ENCODE results near the gene CLCN5. TPM values are rescaled to one million over a fixed set of nuclear protein-coding genes. Genes with fewer than 3 reads are reported as not detected.

The CLCN5 gene
- total RNA-seq (2022) (4.9 and 6.7 TPM in 2 replicates), Bru-seq, nascent RNA (percentile 48 among the genes with signal in this experiment), BruChase-seq, experiment 1, labeled RNA remaining after a 6-hour chase (percentile 54 among the genes with signal in this experiment), BruChase-seq, experiment 2, labeled RNA remaining after a 2-hour chase (percentile 52 among the genes with signal in this experiment)
- long read RNA-seq, partial matches to known transcripts = 0 of 5 reads
- long read RNA-seq, other reads (novel, unspliced or antisense) = 5 of 5 reads

GRCh38 chrX:49922291-49923241, at the start of gene CLCN5:
Gene CLCN5, plus strand, starts transcription at chrX:49922596. Its CDS starts 2,703 bp downstream, at chrX:49925299.
- no peaks in the 10 kb centered on the region for H3K4me1 Mint-ChIP-seq (ENCODE audit: insufficient read depth, unreplicated experiment)
- peaks cover 5% of the 10 kb centered on the region for H3K36me3 Mint-ChIP-seq (ENCODE audit: insufficient read depth, unreplicated experiment)
- H3K27me3 Mint-ChIP-seq (ENCODE audit: insufficient read depth, unreplicated experiment) = peaks cover 30% of the 10 kb centered on the region
- H3K4me3 Mint-ChIP-seq (ENCODE audit: unreplicated experiment) = peak within 1 kb of the TSS; percentile 77
- peak within 1 kb of the TSS; percentile 79 for H3K27ac Mint-ChIP-seq (ENCODE audit: low read depth, unreplicated experiment)
- POLR2A ChIA-PET = interaction anchor here (0.6 to 1.8 kb wide), 7 partner anchors 44 to 1880 kb away, joined by 3 to 9 read pairs (median 4); partner anchors contain the start of gene USP27X
- DNase-seq (ENCODE audit: unreplicated experiment) = peak; percentile 88
- BruUV-seq (replicated peaks) = no TSS peak
- intact Hi-C loops (cut with micrococcal nuclease) = loop anchor here (2.0 kb wide), 1 partner anchor 158 kb away; no protein-coding TSS in a partner anchor
- H3K9me3 Mint-ChIP-seq (ENCODE audit: unreplicated experiment) = no peaks in the 10 kb centered on the region
- CTCF ChIA-PET = interaction anchor here (0.6 to 4.9 kb wide), 5 partner anchors 39 to 1404 kb away, joined by 3 to 38 read pairs (median 3); no protein-coding TSS in a partner anchor
- no peak for TF ChIP-seq CTCF (IDR thresholded peaks at IDR 0.05; ENCODE audit: unreplicated experiment)

GRCh38 chrX:49876750-49877149, 45.6 kb upstream of the CLCN5 start:
- no TSS peak for BruUV-seq (replicated peaks)
- H3K27me3 Mint-ChIP-seq (ENCODE audit: insufficient read depth, unreplicated experiment) = peaks cover 12% of the 10 kb centered on the region
- H3K36me3 Mint-ChIP-seq (ENCODE audit: insufficient read depth, unreplicated experiment) = no peaks in the 10 kb centered on the region
- DNase-seq (ENCODE audit: unreplicated experiment) = peak; percentile 54
- no peak overlapping the region for H3K27ac Mint-ChIP-seq (ENCODE audit: low read depth, unreplicated experiment)
- TF ChIP-seq CTCF (IDR thresholded peaks at IDR 0.05; ENCODE audit: unreplicated experiment) = peak; percentile 39
- no peaks in the 10 kb centered on the region for H3K9me3 Mint-ChIP-seq (ENCODE audit: unreplicated experiment)
- ChIA-PET CTCF (interaction anchor here (0.5 to 2.0 kb wide), 12 partner anchors 11 to 1250 kb away, joined by 3 to 7 read pairs (median 4); no protein-coding TSS in a partner anchor), POLR2A (interaction anchor here (0.6 to 0.7 kb wide), 2 partner anchors 614 to 687 kb away, joined by 3 read pairs; no protein-coding TSS in a partner anchor)
- H3K4me1 Mint-ChIP-seq (ENCODE audit: insufficient read depth, unreplicated experiment) = peaks cover 4% of the 10 kb centered on the region
- intact Hi-C loops (cut with micrococcal nuclease) = loop anchor here (5.0 kb wide), 1 partner anchor 684 kb away; no protein-coding TSS in a partner anchor
- H3K4me3 Mint-ChIP-seq (ENCODE audit: unreplicated experiment) = no peak overlapping the region

GRCh38 chrX:49877397-49878101, 44.8 kb upstream of the CLCN5 start:
- Mint-ChIP-seq H3K4me3 (ENCODE audit: unreplicated experiment) (no peak overlapping the region), H3K4me1 (ENCODE audit: insufficient read depth, unreplicated experiment) (peaks cover 4% of the 10 kb centered on the region), H3K36me3 (ENCODE audit: insufficient read depth, unreplicated experiment) (no peaks in the 10 kb centered on the region), H3K27me3 (ENCODE audit: insufficient read depth, unreplicated experiment) (peaks cover 11% of the 10 kb centered on the region), H3K27ac (ENCODE audit: low read depth, unreplicated experiment) (no peak overlapping the region), H3K9me3 (ENCODE audit: unreplicated experiment) (no peaks in the 10 kb centered on the region)
- ChIA-PET POLR2A (interaction anchor here (0.6 to 2.2 kb wide), 3 partner anchors 45 to 688 kb away, joined by 3 to 9 read pairs (median 3); partner anchors contain the start of gene CLCN5), CTCF (interaction anchor here (0.7 to 2.0 kb wide), 8 partner anchors 12 to 684 kb away, joined by 3 to 7 read pairs (median 4); no protein-coding TSS in a partner anchor)
- TF ChIP-seq CTCF (IDR thresholded peaks at IDR 0.05; ENCODE audit: unreplicated experiment) = no peak
- DNase-seq (ENCODE audit: unreplicated experiment) = no peak
- intact Hi-C loops (cut with micrococcal nuclease) = loop anchor here (5.0 kb wide), 1 partner anchor 685 kb away; no protein-coding TSS in a partner anchor
- BruUV-seq (replicated peaks) = no TSS peak

All from MCF 10A (cell line).